Rectal smooth muscle tissue (tissue), 1 donor: Measurements from ENCODE around the gene DHH.

ENCODE experiments used
- H3K27ac ChIP-seq: one replicate; pipeline ENCODE4 v1.7.0; 2013; ENCODE audit warnings: low read depth, low read length, inconsistent platforms
- H3K27me3 ChIP-seq: one replicate; pipeline ENCODE4 v1.7.0; 2013; ENCODE audit warnings: low read length; ENCODE audit not compliant: control insufficient read depth, insufficient read depth
- H3K36me3 ChIP-seq: one replicate; pipeline ENCODE4 v1.7.0; 2013; ENCODE audit warnings: low read length; ENCODE audit not compliant: control insufficient read depth, insufficient read depth
- H3K4me1 ChIP-seq: one replicate; pipeline ENCODE4 v1.7.0; 2013; ENCODE audit warnings: low read length; ENCODE audit not compliant: control insufficient read depth, insufficient read depth
- H3K4me3 ChIP-seq: one replicate; pipeline ENCODE4 v1.7.0; 2013; ENCODE audit warnings: low read length
- H3K9ac ChIP-seq: one replicate; pipeline ENCODE4 v1.7.0; 2013; ENCODE audit warnings: low read length

The DHH gene

DNA sequence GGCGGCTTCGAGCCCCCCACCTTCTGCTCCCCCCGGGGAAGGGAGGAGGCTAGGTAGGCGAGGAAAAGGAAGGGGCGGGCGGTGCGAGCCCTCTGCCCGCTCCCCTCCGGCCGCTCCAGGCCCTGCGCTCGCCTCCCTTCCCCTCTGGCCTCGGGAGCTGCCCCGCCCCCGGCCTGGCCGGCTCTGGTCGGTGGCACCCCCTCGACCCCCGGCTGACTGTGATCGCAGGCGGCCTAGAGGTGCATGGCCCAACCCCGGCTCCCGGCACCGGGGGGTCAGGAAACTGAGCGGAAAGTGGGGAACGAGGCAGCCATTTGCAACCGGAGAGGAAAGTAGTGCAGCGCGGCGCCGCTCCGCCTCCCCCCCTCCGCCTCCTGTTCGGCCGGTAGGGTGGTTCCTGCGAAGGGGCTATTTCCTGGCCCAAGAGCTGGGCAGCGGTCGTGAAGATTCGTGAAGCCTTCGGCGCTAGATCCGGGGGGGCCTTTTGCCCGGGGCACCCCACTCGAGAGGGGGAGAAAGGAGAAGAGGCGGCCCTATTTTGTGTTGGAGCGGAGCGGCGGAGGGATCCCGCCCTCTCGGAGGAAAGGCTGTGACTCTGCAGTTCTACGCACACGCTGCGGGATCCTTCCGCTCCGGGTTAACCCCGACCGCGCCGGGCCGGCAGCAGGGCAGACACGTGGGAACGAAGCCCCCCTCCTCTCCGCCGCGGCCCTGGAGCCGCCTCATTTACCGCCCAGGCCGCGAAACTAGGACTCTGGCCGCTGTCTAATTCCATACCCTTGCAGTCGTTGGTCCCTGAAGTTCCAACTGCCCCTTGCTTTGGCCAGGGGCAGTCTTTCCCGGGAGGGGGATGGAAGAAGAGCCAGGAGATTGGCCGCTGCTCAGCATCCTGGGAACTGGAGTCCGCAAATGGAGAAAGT, 34.1 kb downstream of the DHH start, which contains the start of gene KMT2D:
KMT2D (minus strand) TSS at position 558 of the 920 bp plus-strand sequence. CDS start 5,470 bp downstream, outside the sequence.
- Histone ChIP-seq H3K4me3 (peak within 1 kb of the TSS; percentile 96), H3K36me3 (no peaks in the 10 kb centered on the region), H3K9ac (peak within 1 kb of the TSS; percentile 82), H3K27ac (peak within 1 kb of the TSS; percentile 98), H3K27me3 (no peaks in the 10 kb centered on the region), H3K4me1 (peaks cover 32% of the 10 kb centered on the region)

DNA sequence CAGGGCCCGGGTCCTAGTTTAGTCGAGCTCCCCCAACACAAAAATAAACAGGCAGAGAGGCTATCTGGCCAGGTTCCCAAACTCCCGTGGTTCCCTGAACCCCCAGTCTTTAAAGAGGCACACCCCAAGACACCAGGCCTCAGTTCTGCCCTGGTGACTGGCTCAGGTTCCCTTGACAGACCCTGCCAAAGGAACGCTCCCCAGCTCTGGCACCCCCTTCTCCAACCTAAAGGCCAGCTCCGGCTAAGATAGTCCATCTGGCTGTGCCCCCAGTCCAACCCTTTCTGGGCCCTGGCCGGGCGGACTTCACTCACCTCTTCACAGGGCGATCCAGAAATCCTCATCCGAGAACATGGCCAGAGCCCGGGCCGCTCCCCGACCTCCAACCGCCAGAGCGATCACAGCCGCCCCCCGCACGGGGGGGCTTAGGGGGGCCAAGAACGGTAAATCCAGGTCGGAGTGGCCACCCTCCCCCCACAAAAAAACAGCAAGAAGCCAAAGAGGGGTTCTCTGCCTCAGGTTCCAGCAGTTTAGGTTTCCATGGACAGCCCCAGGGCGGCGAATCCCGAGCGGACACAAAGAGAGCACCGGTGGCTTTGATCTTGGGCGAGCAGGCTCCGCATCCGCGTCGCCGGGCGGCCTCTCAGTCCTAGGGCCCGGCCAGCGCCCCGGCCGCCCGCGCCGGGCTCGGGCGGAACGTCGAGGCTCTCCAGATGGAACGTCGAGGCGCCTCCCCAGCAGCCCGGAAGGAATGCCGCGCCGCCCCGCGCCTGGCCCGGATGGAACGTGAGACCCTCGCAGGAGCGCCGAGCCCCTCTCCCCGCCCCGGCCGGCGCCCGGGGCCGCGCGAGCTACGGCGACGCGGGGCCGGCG, 35.1 kb downstream of the DHH start:
- Histone ChIP-seq H3K27ac (peak overlapping the region; percentile 98), H3K4me3 (peak overlapping the region; percentile 96), H3K36me3 (peaks cover 5% of the 10 kb centered on the region), H3K9ac (peak overlapping the region; percentile 82), H3K27me3 (no peaks in the 10 kb centered on the region), H3K4me1 (peaks cover 33% of the 10 kb centered on the region)

DNA sequence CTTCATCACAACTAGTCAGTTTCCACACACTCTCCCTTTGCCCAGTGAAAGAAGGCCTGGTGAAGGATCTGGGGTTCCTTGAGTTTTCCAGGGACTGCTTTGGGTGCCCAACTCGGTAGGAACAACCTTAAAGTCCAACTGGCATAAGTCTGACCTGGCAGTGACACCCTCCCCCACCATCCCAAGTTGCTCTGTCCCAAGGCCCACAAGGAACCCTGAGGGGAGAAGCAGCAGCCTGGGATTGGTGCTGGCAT, 35.6 kb downstream of the DHH start:
- no peak overlapping the region for H3K27ac ChIP-seq
- H3K27me3 ChIP-seq, result no peaks in the 10 kb centered on the region
- peaks cover 33% of the 10 kb centered on the region for H3K4me1 ChIP-seq
- H3K9ac ChIP-seq, result peak overlapping the region; percentile 82
- peak overlapping the region; percentile 96 for H3K4me3 ChIP-seq
- H3K36me3 ChIP-seq, result peaks cover 8% of the 10 kb centered on the region

DNA sequence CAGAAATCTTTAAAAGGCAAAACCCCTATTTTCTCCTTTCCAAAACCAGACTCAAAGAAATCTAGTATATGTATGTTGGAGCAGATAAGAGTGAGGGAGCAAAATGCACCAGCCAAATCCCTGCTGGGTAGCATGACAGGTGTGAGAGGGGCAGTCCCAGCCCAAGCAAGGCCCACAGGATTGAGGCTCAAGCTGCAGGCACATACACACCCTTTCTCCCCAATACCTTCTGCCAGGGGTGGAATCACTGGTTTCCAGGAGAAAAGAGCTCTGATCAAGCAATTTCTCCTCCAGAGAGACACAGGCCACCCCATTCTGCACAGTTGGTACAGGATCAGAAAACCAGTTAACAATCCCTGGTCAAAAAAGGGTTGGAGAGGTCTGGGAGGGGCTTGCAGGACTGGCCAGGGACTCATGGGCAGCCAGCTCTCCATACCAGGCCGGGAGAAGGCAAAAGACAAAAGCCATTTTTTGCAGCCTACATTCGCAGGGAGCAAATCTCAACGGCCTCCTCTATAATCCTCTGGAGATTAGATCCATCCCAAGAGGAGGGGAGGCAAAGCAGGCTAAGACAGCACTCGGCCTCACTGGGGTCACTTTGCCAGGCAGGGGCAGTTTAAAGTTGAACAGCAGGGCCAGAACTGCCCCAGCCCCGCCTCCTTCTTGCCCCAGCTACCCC, 36.1 kb downstream of the DHH start:
- peaks cover 13% of the 10 kb centered on the region for H3K36me3 ChIP-seq
- peak overlapping the region; percentile 96 for H3K4me3 ChIP-seq
- H3K4me1 ChIP-seq, result peaks cover 33% of the 10 kb centered on the region
- no peaks in the 10 kb centered on the region for H3K27me3 ChIP-seq
- no peak overlapping the region for H3K27ac ChIP-seq
- H3K9ac ChIP-seq, result peak overlapping the region; percentile 82

DNA sequence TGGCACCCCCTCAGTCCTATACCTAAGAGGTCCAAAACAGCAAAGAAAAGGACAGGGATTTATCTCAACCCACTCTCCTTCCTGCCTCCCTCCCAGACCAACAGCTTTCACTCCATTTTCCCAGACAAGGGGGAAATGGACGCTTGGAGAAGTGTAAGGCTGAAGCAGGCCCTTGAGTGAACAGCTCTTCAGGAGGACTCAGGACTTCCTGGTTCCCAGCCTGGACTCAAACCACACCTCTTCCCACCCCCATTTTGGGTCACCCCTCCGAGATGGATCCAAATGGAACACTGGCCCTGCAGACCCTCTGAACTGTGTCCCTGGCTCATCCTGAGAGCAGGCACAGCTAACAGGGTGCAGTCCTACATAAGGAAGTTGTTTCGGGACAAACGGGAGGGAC, 36.7 kb downstream of the DHH start:
- H3K4me1 ChIP-seq, result peaks cover 33% of the 10 kb centered on the region
- no peaks in the 10 kb centered on the region for H3K27me3 ChIP-seq
- peak overlapping the region; percentile 96 for H3K4me3 ChIP-seq
- peaks cover 19% of the 10 kb centered on the region for H3K36me3 ChIP-seq
- H3K9ac ChIP-seq, result peak overlapping the region; percentile 82
- no peak overlapping the region for H3K27ac ChIP-seq

DNA sequence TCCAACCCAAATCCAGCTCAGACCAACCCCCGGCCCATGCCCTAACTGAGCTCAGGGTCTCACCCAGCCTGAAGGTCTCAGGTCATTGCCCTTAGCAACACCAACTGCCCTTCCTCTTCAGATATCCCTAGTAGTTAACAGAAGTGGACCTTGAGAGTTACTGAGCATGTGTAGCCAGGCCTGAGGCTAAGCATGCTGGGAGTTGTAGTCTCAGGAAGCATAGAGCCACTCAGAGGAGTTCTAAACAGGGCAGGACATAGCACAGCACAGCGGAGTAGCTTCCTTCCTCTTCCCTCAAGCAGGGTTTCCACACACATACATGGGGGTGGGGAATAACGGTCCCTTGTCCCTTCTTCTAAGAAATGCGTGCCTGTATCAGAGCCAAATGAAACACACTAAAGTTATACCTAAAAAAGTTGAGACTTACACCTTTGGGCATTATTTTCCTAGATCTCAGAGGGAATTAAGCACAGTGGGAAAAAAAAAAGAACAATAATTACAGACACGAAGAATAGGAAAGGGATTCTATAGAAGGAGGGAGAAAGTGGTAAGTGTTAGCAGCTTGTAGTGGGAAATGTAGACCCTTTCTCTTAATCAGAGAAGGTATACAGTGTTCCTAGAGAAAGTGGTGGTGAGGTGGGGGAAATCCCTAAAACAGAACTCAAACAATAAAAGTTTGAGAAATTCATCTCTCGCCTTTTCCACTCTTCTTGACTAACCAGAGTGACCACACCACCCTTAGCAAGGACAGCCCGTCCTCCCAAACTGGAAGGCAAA, 38.4 kb downstream of the DHH start:
- Histone ChIP-seq H3K4me3 (peak overlapping the region; percentile 96), H3K36me3 (peaks cover 35% of the 10 kb centered on the region), H3K4me1 (peaks cover 32% of the 10 kb centered on the region), H3K27ac (no peak overlapping the region), H3K9ac (no peak overlapping the region), H3K27me3 (no peaks in the 10 kb centered on the region)

DNA sequence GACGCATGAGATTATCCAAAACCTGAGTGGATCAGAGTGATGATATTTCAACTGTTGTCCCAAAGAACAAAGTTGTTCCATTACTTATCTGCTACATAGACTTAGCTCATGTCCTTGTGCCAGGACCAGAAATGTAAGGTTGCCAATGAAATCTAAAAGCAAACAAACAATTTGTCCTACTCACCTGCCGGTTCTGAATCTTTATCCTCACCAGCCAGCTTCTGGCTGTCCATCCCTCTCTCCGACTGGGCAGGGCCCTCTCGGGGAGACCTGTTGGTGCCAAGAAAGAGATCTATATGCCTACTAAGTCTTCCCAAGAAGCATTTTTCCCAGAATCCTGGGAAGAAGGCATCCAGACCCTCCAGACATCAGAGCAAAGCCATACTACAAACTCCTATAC, 39.5 kb downstream of the DHH start:
- Histone ChIP-seq H3K27ac (no peak overlapping the region), H3K4me3 (no peak overlapping the region), H3K36me3 (peaks cover 45% of the 10 kb centered on the region), H3K27me3 (no peaks in the 10 kb centered on the region), H3K4me1 (peaks cover 30% of the 10 kb centered on the region), H3K9ac (no peak overlapping the region)

DNA sequence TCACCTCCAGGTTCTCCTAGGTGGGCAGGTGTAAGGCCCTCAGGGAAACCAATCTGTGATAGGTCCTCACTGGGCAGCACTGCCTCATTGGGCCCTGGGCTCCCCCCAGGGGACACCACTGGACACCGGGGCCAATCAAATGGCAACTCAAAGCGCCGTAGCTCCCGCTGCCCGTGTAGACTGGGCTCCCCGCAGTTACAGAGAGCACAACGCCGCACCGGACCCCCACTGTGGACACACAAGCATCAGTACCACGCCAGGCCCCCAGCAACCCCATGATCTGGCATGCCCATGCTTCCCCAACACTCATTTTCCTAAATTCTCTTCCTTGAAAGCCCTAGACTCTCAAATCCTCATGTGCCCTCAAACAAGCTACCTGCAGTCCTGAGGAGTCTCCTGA, 40.1 kb downstream of the DHH start:
- Histone ChIP-seq H3K36me3 (peaks cover 51% of the 10 kb centered on the region), H3K4me1 (peaks cover 30% of the 10 kb centered on the region), H3K27ac (no peak overlapping the region), H3K9ac (no peak overlapping the region), H3K4me3 (no peak overlapping the region), H3K27me3 (no peaks in the 10 kb centered on the region)

DNA sequence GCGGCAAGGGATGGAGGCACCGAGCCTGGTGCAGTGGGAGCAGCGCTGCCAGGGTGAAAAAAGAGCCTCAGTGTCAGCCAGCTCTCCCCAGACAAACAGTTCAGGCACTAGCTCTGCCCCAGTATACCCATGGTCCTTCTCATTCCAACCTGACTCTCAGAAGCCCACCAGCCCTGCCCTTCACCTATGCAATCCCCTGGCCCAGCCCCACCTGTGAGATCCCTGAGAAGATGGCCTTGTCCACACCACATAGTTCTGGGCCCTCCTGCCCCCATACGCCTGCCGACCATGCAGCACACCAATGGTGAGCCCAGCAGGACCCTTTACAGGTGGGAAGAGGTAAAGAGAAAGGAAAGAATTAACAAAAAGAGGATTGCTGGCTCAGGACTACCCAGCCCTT, 40.5 kb downstream of the DHH start:
- Histone ChIP-seq H3K27ac (no peak overlapping the region), H3K9ac (no peak overlapping the region), H3K36me3 (peaks cover 55% of the 10 kb centered on the region), H3K4me1 (peaks cover 30% of the 10 kb centered on the region), H3K27me3 (no peaks in the 10 kb centered on the region), H3K4me3 (no peak overlapping the region)

DNA sequence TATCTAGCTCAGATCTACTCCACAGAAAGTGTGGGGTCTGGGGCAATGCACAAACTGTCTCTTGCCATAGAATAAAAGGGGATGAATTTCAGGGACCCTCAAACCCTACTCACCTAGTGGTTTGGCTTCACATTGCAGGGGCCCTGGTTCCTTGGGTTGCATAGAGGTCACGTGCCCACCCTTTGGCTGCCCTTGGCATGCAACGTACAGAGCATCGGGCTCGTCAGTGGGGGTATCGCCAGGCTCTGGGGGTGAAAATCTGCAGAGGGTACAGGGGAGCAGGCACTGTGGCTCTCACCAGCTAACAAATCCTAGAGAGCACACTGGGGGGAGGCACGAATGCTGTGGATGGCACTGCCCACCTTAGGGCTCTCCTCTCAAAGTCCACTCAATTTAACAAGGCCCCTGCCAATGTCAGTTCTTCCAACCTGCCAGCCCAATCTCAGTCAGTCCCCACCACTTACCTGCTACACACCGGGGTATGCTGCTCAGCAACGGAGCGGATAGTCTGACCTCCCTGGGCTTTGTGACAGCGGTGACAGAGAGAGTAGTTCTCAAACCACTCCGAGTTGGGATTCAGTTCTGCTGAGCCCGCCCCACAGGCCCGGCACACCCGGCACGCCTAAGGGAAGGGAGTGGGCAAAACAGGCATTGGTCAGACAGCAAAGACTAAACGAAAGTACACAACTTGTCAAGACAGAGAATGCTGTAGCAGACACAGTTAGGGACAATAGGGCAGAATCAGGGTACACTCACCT, 42.0 kb downstream of the DHH start:
- H3K4me1 ChIP-seq, result peaks cover 22% of the 10 kb centered on the region
- no peak overlapping the region for H3K27ac ChIP-seq
- H3K9ac ChIP-seq, result no peak overlapping the region
- peaks cover 68% of the 10 kb centered on the region for H3K36me3 ChIP-seq
- H3K4me3 ChIP-seq, result no peak overlapping the region
- no peaks in the 10 kb centered on the region for H3K27me3 ChIP-seq

DNA sequence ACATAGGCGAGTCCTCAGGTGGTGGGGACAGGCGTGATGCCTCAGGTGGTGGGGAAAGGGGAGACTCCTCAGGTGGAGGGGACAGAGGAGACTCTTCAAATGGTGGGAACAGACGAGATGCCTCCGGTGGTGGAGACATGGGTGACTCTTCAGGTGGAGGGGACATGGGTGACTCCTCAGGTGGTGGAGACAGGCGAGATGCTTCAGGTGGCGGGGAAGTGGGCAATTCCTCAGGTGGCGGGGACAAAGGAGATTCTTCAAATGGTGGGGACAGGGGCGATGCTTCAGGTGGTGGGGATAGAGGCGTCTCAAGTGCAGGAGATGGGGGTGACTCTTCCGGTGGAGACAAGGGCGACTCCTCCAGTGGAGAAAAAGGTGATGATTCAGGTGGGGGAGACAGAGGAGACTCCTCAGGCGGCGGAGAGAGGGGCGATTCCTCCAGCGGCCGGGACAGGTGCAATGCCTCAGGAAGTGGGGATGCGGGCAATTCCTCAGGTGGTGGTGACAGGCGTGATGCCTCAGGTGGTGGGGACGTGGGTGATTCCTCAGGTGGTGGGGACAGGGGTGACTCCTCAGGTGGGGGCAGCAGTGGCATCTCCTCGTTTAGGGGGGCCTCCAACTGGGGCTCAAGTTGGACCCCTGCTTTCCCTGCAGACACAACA, 42.7 kb downstream of the DHH start:
- Histone ChIP-seq H3K36me3 (peaks cover 69% of the 10 kb centered on the region), H3K27ac (no peak overlapping the region), H3K27me3 (no peaks in the 10 kb centered on the region), H3K9ac (no peak overlapping the region), H3K4me3 (no peak overlapping the region), H3K4me1 (peaks cover 16% of the 10 kb centered on the region)
